CD1c-positive myeloid dendritic cell (primary cell): ENCODE results near the gene OLFML2A.
"Not testable (repeated sequence)": the region's sequence is repeated elsewhere in the genome, so short reads cannot be mapped to it uniquely, and the experiment has no call there.

Experiments
- DNase-seq: peaks from one replicate; pipeline ENCODE4 v3.0.0-alpha.2; 2016; ENCODE audit errors: extremely low spot score

Gene OLFML2A

DNA sequence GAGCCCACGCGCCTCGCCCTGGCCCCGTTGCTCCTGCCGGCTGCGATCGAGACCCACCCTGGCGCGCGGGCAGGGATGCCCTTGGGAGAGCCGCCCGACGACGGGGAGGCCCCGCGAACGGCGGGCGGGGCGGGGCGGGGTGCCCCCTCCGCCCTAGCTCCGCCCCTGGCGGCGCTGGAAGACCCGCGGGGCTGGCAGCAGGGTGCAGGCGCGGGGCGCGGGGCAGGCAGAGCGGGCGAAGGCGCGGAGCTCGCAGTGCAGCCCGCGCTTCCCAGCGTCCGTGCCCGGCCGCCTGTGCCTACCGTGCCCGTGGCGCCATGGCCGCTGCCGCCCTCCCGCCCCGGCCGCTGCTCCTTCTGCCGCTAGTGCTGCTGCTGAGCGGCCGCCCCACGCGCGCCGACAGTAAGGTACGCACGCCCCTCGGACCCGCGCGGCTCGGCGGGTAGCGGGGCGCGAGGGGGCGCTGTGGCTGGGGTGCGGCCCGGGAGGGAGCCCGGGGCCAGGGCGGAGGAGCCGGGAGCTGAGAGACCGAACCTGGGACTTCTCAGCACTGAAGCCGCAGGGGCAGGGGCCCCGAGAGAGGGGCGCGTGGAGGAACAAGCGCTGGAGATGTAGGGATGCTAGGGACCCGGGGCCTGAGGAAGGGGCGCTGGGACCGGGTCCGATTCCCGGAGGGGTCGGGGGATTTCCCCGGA lies at the start of gene OLFML2A:
TSS of gene OLFML2A (plus strand) at position 180 of the 695 bp plus-strand sequence. CDS start at position 318, 138 bp downstream.
- peak; percentile 40 for DNase-seq

DNA sequence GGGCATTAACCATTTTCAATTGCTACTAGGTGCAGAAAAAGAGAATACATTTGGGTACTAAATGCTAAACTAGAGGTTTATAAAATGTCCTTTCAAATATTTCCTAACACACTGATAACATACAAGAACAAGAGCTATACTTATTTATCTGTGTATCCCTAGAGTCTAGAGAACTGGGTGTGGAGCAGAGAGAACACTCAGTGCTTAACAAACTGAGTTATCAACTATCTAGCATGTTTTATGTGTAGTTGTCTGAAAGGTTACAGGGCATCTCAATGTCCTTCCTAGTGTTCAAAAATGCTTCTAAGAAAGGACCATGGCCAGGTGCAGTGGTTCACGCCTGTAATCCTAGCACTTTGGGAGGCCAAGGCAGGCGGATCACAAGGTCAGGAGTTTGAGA lies 46.2 kb upstream of the OLFML2A start:
- DNase-seq = no peak

DNA sequence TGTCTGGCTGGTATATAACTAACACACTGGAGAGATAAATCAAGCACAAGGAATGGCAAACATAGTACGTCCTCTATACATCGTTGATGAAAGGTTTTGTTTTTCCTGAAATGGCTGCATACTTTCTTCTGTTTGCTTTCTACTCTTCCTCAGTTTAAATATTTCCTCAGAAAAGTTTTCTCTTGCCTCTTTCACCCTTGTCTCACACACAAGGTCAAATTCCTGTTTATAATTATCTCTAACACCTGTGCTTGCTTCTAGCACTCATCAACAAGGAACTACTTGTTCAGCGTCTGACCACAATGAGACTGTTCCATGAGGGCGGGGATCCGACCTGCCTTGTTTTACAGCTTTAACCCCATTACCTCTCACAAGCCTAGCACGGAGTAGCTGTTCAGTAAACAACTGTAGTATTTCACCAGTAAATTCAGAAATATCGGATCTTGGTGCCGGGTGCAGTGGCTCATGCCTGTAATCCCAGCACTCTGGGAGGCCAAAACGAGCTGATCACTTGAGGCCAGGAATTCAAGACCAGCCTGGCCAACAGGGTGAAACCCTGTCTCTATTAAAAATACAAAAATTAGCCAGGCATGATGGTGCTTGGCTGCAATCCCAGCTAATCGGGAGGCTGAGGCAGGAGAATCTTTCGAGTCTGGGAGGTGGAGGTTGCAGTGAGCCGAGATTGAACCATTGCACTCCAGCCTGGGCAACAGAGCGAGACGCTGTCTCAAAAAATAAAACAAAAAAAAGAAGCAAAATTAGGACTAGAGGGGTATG lies 42.8 kb upstream of the OLFML2A start:
- no peak for DNase-seq

DNA sequence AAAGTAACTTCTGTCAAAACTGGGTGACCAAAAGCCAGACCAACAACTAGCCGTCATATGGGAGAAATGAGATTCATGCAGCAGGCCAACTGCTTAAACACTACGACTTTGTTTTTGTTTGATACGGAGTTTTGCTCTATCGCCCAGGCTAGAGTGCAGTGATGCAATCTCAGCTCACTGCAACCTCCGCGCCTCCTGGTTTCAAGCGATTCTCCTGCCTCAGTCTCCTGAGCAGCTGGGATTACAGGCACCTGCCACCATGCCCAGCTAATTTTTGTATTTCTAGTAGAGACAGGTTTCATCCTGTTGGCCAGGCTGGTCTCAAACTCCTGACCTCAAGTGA lies 42.2 kb upstream of the OLFML2A start:
- not testable (repeated sequence) for DNase-seq

DNA sequence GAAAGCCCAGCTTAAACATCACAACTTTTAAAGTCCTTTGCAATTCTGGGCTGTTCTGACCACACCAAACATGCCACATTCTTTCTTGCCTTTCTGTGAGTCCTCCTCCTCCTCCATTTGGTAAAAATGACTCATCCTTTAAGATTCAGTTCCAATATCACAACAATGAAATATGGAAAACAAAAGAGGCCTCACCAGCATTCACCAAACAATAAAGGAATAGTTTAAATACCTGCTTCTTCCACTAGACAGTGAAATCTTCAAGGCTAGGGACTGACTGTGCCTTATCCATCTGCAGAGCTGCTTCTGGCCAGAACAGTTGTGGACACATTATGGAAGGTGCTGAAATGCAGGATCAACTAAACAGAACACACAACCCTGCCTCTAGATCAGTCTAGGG lies 41.8 kb upstream of the OLFML2A start:
- no peak for DNase-seq

DNA sequence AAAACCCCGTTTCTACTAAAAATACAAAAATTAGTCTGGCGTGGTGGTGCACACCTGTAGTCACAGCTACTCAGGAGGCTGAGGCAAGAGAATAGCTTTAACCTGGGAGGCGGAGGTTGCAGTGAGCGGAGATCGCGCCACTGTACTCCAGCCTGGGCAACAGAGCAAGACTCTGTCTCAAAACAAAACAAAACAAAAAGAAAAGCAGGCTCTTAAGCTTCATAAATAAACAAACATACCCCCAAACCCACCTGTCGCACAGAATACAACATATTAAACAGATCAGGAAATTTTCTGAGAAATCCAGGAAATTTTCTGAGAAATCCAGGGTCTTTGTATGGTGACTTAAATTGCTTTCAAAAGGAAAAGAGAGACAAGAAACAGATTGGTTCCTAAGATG lies 38.9 kb upstream of the OLFML2A start:
- not testable (repeated sequence) for DNase-seq

DNA sequence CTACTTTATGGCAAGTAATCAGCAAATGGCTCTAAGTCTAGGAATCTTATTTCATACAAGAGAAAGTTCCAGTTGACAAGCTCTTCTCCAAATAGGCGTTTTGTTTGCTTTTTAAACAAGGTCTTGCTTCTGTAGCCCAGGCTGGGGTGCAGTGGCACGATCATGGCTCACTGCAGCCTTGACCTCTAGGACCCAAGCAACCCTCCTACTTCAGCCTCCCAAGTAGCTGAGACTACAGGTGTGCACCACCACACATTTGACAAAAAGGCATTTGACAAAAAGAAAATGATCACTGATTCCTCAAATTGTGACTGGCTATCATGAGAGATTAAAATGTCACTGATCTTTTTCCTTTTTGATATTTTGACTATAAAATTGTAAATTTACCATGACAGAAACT lies 37.6 kb upstream of the OLFML2A start:
- DNase-seq = no peak

DNA sequence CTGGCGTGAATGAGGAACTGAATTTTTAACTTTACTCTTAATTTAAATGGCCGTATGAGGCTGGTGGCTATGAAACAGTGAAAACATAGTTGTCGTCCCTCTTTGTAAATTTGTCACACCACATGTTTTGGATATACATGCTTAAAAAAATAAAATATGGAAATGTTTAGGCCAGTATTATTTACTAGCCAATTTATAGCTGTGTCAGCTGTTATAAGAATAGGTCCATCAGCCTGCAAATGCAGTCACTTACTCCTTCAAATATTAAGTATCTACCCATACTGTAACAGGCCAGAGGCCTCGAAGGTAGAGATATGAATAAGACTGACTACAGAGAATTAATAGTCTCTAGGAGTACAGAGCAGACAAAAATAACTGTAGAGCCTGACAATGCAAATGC lies 35.8 kb upstream of the OLFML2A start:
- no peak for DNase-seq

DNA sequence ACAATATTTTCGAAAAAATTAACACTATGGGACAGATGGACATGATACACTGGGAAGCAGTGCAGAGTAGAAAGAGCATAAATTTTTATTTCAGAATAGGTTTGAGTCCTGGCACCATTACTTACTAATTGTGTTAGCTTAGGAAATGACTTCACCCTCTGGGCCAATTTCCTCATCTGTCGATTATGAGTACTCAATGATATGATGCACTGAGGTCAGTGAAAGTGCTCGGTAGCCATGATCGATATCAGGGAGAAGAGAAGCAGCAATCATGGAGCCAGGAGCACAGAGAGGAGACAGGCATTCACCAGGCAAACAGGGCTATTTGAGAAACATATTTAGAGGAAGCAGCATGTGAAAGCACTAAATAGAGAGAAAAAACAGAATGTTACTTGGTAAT lies 35.3 kb upstream of the OLFML2A start:
- peak; percentile 18 for DNase-seq

DNA sequence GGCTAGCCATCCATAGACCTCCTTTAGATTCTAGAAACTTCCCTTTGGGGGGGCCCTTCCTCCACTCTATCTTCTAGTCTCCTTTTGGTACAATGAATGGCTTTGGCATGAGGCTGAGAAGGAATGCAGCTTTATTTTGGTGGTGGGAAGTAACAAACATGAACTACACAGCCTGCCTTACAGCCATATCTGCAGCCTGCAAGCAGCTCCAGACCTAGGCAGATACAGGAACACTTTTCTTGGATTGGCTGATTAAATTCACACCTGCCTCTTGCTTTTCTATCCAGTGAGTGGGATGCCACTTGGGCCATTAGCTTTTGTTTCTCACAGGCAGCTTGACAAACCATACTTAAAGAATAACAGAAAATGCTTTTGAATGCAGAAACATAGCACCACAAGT lies 34.0 kb upstream of the OLFML2A start:
- DNase-seq = no peak

DNA sequence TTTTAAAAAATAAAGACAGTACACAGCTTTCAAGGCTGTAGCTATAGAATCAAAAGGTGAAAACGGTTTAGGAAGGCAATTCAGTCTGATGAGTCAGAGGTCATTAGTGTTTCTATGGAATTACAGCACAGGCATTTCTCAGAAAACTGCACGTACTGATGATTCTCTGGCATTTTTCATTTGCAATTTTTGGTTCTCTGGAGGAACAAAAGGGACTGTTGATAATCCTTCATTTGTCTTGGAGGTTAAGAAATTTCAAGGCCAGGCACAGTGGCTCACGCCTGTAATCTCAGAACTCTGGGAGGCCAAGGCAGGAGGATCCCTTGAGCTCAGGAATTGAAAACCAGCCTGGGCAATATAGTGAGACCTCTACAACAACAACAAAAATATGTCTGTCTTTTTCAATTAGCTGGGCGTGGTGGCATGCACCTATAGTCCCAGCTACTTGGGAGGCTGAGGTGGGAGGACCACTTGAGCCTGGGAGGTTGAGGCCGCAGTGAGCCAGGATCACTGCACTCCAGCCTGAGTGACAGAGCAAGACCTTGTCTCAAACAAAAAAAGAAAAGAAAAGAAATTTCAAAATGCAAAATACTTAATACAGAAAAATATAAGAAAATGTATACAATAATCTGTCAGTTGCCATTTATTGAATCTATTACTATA lies 33.1 kb upstream of the OLFML2A start:
- peak; percentile 39 for DNase-seq

DNA sequence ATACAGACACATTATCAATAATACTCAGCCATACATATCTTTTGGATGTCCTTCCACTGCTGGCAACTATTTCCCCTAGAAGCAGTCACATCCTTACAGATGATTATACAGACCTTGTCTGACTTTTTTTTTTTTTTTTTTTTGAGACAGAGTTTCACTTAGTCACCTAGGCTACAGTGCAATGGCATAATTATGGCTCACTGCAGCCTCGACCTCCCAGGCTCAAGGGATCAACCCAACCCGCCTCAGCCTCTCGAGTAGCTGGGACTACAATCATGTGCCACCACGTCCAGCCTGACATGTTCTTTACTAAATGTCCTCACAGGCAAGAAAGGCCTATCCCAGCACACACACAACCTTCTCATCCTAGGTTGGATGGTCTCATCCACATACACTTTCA lies 29.9 kb upstream of the OLFML2A start:
- DNase-seq = no peak

DNA sequence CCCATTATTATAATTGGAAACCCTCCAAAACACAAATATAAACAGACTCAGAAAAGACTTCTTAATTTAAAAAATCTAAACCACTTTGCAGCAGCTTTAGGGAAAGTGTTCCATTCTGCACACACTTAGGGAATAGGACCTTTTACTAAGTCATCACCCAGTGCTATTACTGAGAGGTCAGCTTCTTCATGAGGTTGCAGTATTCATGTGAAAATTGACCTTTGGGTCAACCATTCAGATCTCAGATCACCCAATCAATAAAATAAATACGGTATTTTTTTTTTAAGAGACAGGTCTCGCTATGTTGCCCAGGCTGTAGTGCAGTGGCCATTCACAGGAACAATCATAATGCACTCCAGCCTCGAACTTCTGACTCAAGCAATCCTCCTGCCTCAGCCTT lies 27.6 kb upstream of the OLFML2A start:
- DNase-seq = no peak

DNA sequence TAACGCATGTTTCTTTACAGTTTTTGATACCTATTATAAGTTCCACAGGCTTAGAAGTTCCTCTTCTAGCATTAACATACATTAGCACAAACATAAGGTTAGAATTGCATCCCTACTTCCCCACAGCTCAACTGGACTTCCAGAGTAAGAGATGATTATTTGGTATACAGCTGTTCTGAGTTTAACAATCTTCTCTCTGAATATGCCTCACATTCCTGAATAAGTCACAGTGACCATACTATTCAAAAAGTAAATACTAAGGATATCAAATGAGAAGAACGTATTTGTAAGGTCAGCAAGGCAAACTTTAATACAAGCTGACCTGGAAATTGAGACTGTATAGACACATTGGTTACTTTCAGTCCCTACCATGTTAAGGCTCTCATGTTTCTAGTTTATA lies 27.2 kb upstream of the OLFML2A start:
- no peak for DNase-seq

DNA sequence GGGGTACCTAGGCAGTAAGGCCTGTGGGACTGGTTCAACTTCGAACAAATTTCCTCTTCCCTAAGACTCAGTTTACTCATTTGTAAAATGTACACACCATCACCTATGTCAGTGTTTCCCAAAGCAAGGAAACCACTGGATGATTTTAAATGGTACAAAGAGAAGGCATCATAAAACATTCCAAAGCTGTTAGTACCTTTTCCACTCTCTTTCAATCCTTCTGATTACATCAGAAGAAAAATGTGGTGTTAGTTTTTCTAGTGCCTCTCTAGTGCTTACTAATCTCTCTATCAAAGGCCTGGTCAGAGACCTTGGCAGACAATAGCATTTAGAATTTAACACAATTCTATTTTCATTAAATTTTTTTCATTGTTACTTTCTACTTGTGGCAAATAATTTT lies 24.0 kb upstream of the OLFML2A start:
- no peak for DNase-seq

DNA sequence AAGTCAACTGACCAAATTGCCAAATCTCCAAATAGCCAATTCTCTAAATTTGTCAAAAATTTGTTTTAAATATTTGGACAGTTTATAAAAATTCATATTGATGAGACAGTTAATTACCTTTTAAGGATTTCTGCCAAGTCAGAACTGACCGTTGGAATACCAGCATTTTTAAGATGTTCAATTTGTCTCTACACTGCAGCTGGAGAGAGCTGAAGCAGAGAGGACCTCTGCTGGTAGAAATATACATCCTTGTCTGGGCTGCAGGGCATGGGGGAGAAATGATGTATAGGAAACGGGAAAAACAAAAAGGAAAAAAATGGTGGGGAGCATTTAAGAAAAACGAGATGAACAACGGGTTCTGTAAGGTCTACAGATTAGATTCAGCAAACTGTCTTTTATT lies 22.6 kb upstream of the OLFML2A start:
- no peak for DNase-seq

DNA sequence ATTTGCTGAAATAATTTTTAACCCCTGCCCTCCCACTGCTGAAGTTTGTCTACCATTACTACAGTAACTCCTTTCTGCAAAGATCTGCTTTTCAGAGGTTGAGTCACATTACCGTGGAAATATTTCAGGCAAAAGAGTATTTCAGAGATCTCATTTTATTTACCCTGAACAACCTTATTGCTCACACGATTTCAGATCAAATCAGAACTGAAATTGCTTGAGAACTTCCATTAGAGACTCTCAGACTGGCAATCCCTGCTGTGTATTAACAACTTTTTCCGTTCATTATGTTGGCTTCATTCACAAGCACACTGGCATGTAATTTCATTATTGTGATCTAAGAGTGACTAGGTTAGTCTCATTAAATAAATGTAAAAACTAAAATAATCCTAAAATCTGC lies 21.9 kb upstream of the OLFML2A start:
- no peak for DNase-seq

DNA sequence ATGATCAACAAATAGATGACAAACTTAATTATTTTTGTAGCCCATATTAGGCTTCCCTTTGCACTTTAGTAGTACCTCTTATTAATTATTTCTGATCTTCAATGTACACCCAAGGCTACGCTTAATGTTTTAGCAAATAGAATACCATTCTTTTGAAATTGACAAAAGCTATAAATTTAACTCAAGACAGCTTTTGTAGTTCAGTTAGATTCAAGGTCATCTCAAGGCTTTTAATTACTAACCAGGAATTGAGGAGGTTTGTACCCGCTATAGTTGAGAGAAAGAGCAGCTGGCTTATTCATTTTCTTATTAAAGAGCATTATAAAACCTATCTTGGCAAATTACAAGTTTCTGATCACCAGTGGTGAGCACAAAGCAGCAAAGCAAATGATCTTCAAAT lies 20.9 kb upstream of the OLFML2A start:
- no peak for DNase-seq

DNA sequence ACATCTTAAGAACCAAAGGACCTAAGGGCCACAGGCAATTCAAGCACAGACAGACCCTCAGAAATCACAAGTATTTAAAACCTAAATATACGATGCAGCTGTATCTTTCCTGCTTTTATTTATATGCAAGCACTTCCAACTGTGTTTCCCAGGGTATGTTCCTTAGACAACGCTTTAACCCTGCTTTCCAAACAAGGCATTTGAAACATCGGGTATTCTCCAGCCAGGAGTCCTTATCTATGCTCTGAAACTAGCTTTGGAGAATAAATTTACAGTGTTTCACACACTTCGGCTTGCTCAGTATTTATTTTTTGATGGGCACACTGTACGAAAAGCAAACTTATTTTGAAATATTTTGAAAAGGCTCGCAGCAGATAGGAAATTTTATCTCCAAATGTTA lies 19.3 kb upstream of the OLFML2A start:
- DNase-seq = no peak

DNA sequence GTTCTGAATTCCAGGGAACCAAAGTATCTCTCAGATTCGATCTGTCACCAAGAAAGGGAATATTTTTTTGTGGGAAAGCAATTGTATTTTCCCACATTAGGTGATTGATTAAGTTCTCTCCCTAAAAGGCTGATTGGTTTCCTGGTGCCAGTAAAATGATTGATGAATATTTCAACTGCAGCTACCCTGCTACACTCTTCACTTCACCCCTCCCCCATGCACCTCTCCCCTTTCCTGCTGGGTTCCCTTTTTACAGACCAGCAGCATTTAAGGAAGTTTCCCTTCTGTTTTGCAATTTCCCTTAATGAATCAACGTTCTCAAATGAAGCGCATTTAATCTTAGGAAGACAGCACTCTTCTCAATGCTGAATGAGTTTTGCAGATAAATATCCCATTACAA lies 18.9 kb upstream of the OLFML2A start:
- peak; percentile 91 for DNase-seq

DNA sequence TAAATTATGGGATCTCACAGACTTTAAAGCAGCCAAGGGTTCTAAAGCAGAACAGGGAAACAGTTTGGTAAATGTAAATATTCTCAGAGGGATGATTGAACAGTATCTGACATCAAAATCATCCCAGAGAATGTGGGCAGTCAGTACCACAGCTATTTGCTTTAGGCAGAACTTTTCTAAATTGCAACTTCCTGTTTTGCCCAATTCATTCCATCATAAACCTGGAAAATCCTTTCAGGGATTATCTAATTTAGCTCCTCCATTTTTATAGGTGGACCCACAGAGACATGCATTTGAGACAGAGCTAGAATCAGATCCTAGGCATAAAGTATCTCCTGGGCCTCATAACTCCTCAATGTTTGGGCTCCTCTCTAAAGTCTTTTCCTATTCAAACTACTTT lies 18.2 kb upstream of the OLFML2A start:
- peak; percentile 26 for DNase-seq

DNA sequence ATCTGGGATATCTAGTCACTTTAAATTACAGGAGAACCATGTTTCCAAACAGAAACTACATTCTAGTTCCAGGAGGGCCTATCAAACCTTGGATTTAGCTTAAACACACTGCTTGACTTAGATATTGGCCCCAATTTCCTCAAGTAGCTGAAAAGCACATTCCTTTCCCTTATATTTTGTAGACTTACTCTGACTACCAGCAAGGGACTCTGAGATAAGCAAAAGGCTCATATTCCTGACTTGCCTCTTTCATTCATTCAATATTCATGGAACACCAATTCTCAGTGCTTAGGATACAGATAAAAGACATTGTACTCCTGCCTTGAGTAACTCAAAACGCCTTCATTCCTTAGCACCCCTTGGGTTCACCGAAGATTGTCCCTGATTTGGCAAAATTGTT lies 17.6 kb upstream of the OLFML2A start:
- no peak for DNase-seq

DNA sequence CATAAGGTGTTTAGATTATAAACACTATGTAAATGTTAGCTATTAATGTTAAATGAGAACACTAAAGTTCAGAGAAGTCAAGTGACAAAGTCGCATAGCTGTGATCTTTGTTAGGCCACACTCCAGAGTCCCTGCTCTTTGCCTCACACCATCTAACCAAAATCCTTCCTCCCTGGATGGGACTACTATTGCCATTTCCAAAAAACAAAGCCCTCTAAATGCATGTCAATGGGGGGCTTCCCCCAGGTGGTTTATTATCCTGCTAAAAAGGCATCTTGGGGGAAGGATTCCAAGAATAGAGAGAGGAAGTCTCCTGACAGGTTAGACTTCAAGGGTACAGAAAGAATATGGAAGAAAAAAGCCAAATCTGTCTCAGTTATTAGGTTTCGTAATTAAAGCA lies 16.2 kb upstream of the OLFML2A start:
- no peak for DNase-seq
